ENCODE results near the gene KCNQ1. TPM values are rescaled to one million over a fixed set of nuclear protein-coding genes. Genes with fewer than 3 reads are reported as not detected.

KCNQ1 gene
- total and polyA plus RNA-seq, 9 of the 15 experiments (the other 6 are each of a cell fraction or from before 2014, with no cell fraction given) = 0.44 TPM; not detected in 8

- FAIRE-seq = no peak
- CTCF ChIA-PET (ENCODE audit: low intra/inter-chr PET ratio) = no interaction called here
- BruUV-seq (replicated peaks) = no TSS peak
These were observed 10.1 kb upstream of the KCNQ1 start for GRCh38 chr11:2434506-2435255.

More at GRCh38 chr11:2434506-2435255, 10.1 kb upstream of the KCNQ1 start:
- Histone ChIP-seq H3K4me2 (ENCODE audit: insufficient read depth, low read length) (no peak overlapping the region), H4K20me1 (replicated peaks; ENCODE audit: control insufficient read depth, insufficient read depth, low read length) (peaks cover 4% of the 10 kb centered on the region; the same call in 1 of the 2 replicates), H3K9me3 (replicated peaks; ENCODE audit: control insufficient read depth, insufficient read depth, low read depth, low read length) (no peaks in the 10 kb centered on the region), H2AFZ (ENCODE audit: low read depth, low read length) (no peak overlapping the region), H3K27me3 (ENCODE audit: control insufficient read depth in 2 of 2, insufficient read depth in 2 of 2, low read length in 2 of 2) (peaks cover 2 to 53% of the 10 kb centered on the region in 2 experiments; a peak in 4 of 5 replicates), H3K79me2 (ENCODE audit: control insufficient read depth, insufficient read depth, low read length) (no peaks in the 10 kb centered on the region), H3K36me3 (ENCODE audit: control insufficient read depth, insufficient read depth, low read length) (no peaks in the 10 kb centered on the region), H3K4me1 (replicated peaks in 1 of 2; ENCODE audit: control insufficient read depth in 2 of 2, insufficient read depth in 2 of 2, low read length in 2 of 2) (peaks cover 0 to 3% of the 10 kb centered on the region in 2 experiments; a peak in 1 of 5 replicates), H3K4me3 (no peak overlapping the region), H3K9me1 (ENCODE audit: control insufficient read depth, insufficient read depth, low read length) (peaks cover 2% of the 10 kb centered on the region), H3K27ac (ENCODE audit: extremely low read depth, low read depth, low read length) (no peak overlapping the region), H3K9ac (ENCODE audit: insufficient read depth in 1 of 2, low read depth in 2 of 2, low read length in 2 of 2) (no peak overlapping the region)
- no peak for DNase-seq (ENCODE audit: extremely low read depth in 1 of 4, low spot score in 3 of 4)
- in situ Hi-C loops (cut with MboI) = no loop called here
- WGBS (ENCODE audit: insufficient coverage, low coverage, missing lambda C conversion rate) = 11% methylated on average over 11 of the region's 11 CpGs
- intact Hi-C loops (cut with micrococcal nuclease) = no loop called here
- ATAC-seq = no peak
- POLR2A ChIA-PET = no interaction called here
- TF ChIP-seq ZFP1 (CRISPR knock-in tag; IDR thresholded peaks at IDR 0.05) (no peak), ZNF316 (IDR thresholded peaks at IDR 0.05) (no peak), FOS (IDR thresholded peaks at IDR 0.05; ENCODE audit: extremely low read depth, insufficient read length) (no peak), ZBTB33 (CRISPR knock-in tag; IDR thresholded peaks at IDR 0.05) (no peak), KAT2B (IDR thresholded peaks at IDR 0.05; ENCODE audit: low read depth, low read length) (no peak), BACH1 (tag; IDR thresholded peaks at IDR 0.05) (no peak), RB1 (IDR thresholded peaks at IDR 0.05; ENCODE audit: low read depth) (no peak), DLX4 (CRISPR knock-in tag; IDR thresholded peaks at IDR 0.05) (no peak), TFAM (CRISPR knock-in tag; conservative IDR thresholded peaks at IDR 0.05) (no peak), ZNF589 (CRISPR knock-in tag; IDR thresholded peaks at IDR 0.05; ENCODE audit: low read depth) (no peak), SLC30A9 (CRISPR knock-in tag; IDR thresholded peaks at IDR 0.05) (no peak)
